GM21528 (cell line): ENCODE results near the gene ZBED4.

Experiments used
- ATAC-seq: cut with Tn5 transposase; IDR thresholded peaks from one replicate; pipeline ENCODE4 v1.9.1; 2021; ENCODE audit warnings: mild to moderate bottlenecking, moderate library complexity; ENCODE audit not compliant: unreplicated experiment, low FRiP score

ZBED4 gene

DNA sequence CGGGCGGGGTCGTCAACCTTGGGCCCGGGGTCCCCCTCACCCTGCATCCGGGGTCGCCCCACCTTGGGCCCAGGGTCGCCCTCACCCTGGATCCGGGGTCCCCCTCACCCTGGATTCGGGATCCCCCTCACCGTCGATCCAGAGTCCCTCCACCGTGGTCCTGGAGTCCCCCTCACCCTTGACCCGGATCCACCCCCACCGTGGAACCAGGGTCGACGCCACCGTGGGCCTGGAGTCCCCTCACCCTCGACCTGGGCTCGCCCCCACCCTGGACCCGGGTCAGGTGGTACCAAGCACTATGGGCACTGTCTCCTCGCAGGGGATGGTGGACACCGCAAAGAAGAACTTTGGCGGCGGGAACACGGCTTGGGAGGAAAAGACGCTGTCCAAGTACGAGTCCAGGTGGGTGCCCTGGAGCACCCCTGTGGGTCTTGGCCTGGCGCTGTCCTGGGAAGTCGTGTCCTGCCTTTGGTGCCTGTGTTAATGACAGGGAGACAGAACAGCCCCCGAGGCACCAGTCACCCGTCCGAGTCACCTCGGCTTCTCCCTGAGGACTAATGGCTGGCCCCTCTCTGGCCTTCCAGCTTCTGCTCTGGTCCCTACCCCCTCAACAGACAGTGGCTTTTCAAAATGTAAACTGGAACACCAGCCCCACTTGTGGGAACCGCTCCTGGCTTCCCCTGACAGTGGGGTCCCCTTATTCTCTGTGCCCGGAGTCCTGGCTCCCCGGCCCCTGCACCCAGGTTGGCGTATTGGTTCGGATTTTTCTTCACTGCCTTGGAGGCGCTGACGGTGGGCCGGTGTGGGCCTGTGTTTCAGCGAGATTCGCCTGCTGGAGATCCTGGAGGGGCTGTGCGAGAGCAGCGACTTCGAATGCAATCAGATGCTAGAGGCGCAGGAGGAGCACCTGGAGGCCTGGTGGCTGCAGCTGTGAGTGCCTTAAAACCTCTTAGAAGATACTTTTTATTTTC lies 65.6 kb downstream of the ZBED4 start:
- ATAC-seq = peak; percentile 2

DNA sequence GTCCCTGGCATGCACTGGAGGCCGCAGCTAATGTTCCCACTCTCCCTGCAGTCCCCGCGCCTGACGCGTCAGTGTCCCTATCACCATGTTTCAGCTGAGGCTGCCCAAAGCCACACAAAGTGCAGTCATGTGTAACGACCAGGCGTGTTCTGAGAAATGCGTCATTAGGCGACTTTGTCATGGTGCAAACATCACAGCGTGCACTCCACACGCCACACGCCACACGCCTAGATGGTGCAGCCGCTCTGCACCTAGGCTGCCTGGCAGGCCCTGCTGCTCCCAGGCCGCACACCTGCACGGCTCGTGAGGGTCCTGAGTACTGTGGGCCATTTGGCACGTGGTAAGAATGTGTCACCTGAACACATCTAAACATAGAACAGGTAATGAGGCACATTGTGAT lies 67.2 kb downstream of the ZBED4 start:
- ATAC-seq = no peak

DNA sequence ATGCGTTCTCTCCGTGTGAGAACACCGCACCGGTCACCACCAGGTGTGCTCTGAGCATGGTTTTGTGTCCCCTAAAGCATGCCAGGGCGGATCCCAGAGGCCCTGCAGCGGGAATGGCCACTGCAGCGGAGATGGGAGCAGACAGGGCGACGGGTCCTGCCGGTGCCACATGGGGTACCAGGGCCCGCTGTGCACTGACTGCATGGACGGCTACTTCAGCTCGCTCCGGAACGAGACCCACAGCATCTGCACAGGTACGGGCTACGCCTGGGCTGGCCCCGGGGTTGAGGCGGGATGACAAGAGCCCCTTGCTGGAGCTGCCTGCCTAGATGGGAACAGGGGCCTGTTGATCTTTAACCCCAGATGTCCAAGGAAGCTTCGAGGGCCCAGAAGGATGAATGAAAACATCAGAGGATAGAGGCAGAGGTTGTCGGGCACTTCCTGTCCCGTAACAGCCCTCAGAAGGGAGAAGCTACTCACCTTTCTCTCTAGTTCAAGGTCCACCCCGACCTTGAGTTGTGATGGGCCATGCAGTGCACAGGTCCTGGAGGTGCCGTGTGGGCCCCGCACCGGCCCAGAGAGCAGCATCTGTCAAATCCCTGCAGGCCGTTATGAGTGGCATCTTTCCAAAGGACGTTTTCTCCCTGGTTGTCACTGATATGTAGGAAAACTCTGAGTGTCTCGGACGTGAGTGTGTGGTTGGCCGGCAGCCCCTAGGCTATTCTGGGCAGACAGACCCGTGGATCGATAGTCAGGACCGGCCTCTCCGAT lies 68.0 kb downstream of the ZBED4 start:
- no peak for ATAC-seq

DNA sequence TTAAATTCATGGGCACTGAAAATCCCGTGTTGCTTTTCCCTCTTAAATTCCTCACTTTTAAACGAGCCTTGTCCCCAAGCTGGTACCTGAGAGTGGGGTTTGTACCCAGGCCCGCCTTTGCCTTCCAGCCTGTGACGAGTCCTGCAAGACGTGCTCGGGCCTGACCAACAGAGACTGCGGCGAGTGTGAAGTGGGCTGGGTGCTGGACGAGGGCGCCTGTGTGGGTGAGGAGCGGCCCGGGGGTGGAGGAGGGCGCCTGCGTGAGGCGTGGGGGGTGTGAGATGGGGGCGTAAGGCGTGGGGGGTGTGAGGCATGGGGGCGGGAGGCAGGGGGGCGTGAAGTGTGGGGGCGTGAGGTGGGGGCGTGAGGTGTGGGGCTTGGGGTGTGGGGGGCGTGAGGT lies 68.8 kb downstream of the ZBED4 start:
- no peak for ATAC-seq

DNA sequence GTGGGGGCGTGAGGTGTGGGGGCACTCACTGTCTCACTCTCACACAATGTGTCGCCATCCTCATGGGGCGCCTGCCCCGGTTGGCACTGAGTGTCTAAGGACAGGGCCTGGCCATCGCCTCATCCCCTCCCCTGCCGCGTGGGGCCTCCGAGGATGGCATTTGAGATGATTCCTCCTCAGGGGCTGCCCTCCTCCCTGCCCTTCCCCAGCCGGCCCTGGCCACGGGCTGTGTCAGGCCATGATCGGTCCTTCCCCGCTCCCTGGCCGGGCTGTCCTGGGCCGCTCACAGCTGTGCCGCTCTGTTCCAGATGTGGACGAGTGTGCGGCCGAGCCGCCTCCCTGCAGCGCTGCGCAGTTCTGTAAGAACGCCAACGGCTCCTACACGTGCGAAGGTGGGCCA lies 69.3 kb downstream of the ZBED4 start:
- ATAC-seq = no peak

DNA sequence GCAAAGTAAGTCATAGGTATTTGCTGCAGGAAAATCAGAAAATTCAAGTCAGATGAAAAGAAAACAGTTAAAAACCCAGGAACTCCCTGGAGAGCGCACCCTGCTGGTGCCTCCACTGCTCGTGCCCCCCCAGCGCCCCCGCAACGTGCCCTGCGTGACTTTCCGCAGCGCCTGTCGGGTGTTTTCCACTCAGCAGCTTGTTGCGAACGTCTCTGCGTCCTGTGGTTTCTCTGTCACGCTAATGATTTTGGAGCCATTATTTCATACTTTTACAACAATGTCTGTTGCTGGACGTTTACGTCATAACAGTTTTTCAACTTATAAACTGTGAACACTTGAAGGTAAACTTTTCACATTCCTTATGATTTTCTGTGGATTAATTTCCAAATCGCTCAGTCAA lies 69.8 kb downstream of the ZBED4 start:
- no peak for ATAC-seq

DNA sequence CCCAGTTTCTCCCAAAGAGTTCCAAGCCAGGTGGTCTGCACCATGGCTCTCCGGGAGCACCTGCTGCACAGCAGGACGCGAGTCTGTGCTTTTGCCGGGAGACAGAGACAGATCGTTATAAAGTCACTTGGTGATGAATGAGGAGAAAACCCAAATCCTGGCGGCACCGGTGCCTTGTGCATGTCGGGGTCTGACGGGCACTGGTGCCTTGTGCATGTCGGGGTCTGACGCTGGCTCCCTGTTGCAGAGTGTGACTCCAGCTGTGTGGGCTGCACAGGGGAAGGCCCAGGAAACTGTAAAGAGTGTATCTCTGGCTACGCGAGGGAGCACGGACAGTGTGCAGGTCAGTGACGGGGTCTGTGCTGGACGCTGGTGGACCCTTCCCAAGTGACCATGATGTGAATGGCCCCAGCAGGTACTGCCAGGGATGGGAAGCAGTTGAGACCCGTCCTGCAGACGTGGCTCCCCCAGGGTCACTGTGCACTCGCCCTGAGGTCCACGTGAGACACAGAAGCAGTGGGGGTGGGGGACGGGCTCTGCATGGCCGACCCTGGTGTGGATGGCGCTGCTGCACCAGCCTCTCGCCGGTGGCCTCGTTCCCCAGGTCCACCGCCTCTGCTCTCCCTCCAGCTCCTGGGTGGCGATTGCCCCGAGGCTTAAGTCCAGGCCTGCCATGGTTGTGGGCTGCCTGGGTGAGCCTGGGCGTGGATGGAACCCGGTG lies 70.6 kb downstream of the ZBED4 start:
- ATAC-seq = no peak

- ATAC-seq = peak; percentile 42
Measured at GRCh38 chr22:49925525-49926128, 72.0 kb downstream of the ZBED4 start.

DNA sequence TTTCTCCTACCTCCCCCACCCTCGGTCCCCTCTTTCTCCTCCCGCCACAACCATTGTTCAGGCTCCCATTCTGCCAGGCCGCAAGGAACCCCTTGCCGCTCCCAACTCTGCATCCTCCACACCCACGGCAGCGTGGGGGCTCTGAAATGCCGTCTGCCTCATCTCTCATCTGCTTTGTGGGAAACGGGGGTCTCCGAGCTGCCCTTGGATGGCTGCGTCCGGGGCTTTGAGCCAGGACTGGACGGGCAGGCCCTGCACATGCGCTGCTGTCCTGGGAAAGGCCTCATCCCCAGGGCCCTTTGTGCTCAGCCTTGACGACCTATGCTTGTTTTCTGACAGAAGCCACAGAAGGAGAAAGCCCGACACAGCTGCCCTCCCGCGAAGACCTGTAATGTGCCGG lies 73.3 kb downstream of the ZBED4 start:
- ATAC-seq = no peak

DNA sequence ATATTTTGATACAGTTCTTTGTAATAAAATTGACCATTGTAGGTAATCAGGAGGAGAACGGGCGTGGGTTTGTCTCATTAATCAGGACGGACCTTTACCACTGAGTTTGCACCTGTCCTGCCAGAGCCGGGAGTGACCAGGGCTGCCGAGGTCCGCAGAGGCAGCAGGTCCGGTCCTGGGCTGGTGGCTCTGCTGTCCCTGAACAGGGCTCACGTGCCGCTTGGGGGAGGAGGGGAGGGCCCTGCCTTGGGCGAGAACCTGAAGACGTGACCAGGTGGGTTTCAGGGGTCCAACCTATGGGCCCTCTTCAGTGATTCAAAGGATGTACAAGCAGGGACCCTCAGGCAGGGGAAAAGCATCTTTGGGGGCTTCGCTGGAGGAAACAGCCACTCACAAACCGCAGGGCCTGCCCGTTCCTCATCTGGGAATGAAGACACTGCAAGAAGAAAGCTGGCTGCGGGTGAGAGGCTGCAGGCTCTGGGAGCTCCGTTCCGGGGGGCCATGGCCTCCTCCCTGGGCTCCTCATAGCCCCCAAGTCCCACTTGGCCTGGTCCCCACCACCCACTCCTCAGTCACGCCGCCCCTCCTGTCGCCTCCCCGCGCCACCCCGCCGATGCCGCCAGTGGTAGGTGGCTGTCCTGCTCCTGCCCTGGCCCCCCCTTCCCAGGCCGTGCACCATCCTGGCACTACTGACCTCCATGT lies 74.0 kb downstream of the ZBED4 start:
- ATAC-seq = no peak

DNA sequence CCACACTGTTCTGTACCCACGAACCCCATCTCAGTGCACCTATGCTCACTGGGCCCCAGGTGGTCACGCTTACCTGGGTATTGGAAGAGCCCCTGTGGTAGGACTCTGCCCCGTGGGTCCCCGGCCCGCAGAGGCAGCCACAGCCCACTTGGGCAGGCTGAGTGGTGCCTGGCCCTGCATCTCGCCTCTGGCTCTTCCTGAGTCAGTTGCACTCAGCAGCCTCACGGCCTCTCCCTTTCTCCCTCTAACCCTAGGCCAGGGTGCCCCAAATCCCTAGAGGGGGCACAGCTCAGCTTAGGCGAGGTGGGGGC lies 74.5 kb downstream of the ZBED4 start:
- no peak for ATAC-seq

DNA sequence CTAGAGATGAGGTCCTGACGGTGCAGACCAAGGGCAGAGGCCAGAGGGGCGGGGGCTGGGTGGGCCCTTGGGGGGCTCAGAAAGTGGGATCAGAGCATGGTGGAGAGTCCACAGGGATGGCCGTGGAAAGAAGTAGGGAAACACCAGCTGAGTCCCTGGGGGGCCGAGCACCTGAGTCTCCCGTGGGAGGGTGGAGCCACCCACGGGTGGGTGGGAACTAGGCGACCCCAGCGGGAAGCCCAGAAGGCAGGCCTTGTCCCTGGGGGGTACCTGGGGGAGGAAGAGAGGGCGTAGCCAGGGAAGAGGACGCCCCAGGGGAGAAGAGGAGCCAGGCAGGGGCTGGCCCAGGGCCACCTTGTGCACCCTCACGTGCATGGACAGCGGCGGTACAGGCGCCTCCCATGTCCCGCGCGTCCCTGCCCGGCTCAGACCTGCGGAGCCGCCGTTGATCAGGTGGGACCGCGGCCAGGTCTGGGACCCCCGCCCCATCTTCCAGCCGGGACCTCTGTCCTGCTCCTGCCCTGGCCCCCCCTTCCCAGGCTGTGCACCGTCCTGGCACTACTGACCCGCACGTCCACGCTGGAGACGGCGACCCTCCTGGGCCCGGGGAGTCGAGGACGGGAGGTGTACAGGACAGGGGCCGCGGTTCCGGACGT lies 75.0 kb downstream of the ZBED4 start:
- ATAC-seq = no peak

DNA sequence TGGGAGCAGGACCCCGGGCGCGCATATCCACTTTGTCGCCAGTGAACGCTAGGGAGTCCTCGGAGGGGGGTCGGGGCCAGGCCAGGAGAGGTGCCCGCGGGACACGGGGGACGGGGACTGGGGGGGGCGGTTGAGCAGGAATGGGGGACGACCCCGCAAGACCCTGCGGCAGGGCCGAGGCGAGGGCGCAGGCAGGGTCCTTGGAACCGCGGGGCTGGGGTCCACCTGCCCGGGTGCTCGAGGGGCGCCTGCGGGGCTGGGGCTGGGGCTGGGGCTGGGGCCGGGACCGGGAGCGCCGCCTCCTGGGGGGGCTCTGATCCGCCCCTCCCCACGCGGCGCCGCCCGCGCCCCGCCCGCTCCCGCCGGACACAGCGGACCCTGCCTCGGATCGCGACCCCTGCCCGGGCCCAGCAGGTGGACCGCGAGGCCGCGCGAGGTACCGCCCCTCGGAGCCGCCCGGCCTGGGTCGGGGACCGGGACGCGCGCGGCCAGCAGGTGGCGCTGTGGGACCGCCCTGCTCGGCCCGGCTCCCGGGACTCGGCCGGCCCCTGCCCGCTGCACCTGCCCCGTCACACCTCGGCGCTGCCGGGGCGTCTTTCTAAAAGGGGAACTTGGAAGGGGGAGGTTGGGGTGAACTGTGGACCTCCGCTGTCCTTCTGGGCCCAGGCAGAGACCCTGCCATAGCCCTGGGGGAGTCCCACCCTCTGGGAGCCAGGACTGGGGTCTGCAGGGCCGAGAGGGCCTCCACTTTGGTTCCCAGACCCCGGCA lies 75.8 kb downstream of the ZBED4 start:
- no peak for ATAC-seq

DNA sequence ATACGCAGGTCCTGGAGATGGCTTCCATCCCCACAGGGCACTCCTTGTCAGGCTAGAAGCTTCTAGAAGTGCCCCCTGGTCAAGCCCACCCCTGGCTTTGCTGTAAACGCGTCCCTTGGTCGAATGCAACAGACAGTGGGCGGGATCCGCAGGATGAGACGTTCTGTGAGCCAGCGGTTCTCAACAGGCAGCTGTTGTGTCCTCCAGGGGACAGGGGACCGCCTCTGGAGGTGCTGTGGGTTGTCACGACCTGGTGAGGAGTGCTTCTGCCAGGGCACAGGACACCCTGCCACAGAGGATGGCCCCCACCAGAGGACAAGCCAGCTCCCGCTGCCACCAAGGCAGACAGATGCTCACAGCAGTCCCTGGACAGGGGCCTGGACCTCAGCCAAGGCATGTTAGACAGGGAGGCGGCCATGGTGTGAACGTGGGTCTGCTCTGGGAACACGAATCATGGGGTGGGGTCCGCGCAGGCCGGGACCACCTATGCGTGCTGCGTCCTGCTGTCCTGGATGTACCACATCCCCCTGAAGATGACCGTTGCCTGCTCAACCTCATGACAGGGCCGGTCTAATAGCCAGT lies 76.4 kb downstream of the ZBED4 start:
- ATAC-seq = no peak

DNA sequence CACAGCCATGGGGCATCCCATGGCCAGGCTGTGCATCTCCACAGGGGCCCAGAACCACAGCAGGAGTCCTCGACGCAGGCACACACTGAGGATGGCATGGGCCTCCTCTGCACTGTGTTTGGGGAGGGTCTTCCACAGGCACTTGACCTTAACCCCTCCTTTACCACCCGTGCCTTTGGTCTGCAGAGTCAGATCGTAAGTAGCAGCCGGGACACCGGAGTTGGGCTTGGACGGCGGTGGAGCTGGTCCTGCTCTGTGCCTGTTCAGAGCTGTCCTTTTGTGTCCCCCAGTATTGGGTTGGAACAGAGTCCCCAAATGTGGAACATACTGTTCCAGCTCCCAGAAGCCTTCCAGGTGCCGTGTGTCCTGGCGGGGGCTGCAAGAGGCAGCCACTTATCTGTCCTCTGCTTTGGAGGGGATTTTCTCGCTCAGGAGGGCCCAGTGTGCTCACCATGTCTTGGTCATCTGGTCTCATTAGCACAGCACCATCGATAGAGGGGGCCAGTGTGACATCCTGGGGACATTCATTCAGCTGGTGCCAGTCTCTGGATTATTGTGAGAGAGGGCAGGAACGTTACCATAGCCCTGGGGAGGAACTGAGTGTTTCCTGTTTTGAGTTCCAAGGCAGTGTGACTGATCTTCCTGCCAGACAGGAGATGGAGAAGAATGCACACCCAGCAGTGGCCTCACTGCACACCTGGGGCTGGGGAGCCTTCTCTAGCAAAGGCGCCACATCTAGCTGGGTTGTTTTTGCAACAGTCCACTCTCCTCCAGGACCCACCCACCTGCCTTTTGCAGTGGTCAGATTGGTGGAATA lies 77.2 kb downstream of the ZBED4 start:
- ATAC-seq = no peak

DNA sequence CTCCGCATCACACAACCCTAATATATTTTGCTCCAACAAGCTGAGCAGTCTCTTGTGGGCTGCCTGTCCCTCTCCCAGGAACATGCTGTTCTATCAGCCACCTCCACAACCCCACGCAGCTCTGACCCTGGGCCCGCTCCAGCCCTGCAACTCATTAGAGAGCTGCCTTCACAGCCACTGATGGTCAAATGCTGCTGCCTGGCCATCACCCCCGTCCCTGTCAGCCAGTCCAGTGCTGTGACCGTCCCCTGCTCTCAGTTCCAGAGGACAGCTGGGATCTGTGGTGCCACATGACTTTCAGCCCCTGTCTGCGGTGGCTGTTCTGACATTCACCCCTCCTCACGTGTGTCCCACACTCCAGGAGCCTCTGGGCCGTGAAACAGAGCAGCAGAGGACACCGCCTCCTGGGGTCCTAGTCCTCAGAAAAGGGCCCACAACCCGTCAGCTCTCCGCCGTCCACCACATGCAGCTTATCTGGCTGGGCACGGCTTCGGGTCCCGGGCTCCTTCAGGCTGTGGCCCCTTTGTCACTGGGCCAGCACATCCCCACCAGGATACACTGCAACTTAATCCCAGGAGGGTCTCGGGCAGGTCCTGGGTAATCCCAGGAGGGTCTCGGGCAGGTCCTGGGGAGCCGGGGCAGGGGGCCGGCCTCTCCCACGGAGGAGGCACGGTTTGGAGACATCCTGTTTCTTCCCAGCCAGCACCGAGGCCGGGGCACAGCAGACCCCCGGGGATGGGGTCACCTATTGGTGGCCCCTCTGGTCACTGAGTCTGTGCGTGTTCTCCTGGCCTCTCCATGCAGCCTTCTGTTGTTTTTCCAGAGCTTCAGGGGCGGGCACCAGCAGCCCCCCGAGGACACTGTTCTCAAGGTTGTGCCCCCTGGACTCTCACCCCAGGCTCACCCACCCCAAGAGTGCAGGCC lies 79.9 kb downstream of the ZBED4 start:
- no peak for ATAC-seq
